SK-N-SH (cell line): Measurements from ENCODE around the gene CDK5RAP2. TPM values are rescaled to one million over a fixed set of nuclear protein-coding genes. Genes with fewer than 3 reads are reported as not detected.
A peak's percentile ranks its signal among the peaks of the same experiment; 100 is the strongest.
"Not testable (repeated sequence)": the region's sequence is repeated elsewhere in the genome, so short reads cannot be mapped to it uniquely, and the experiment has no call there.

ENCODE experiments used
- CTCF ChIA-PET: fragments of 300-600, 350-600 bp; formaldehyde crosslinking; extraction: SDS; loops from one replicate; lab custom pipeline; 2021; lab: Yijun Ruan, JAX
- POLR2A ChIA-PET: fragments of 350-600 bp; sonication (Branson Sonifier 250); formaldehyde crosslinking; extraction: SDS; loops from one replicate; lab custom pipeline; 2020; ENCODE audit warnings: antibody characterized with exemption, inconsistent platforms; lab: Yijun Ruan, JAX
- DNase-seq: peaks from one replicate; pipeline ENCODE4 v3.0.0; 2012
- H2AFZ ChIP-seq: fragments of 200-600 bp; sonication (generic); 2 replicates; pipeline ENCODE4 v1.8.1; 2016; ENCODE audit warnings: antibody characterized with exemption, mild to moderate bottlenecking, low read depth
- H3F3A ChIP-seq: fragments of 200-600 bp; sonication (generic); replicated peaks from 2 replicates; pipeline ENCODE3; 2016; ENCODE audit warnings: antibody characterized with exemption, mild to moderate bottlenecking; ENCODE audit not compliant: insufficient read depth
- H3K27ac ChIP-seq, 2 experiments: fragments of 200-500 bp in 1 of 2; fragments of 200-600 bp in 1 of 2; sonication (Bioruptor generic) in 1 of 2; sonication (generic), shearing (Covaris generic) in 1 of 2; 2 replicates each; pipeline versions ENCODE4 v1.5.1 to v1.6.1; 2014 to 2016; ENCODE audit warnings: low read depth in 2 of 2, inconsistent platforms in 1 of 2, low read length in 1 of 2, mild to moderate bottlenecking in 1 of 2, mixed read lengths in 1 of 2
- H3K27me3 ChIP-seq: fragments of 200-600 bp; sonication (generic), shearing (Covaris generic); 2 replicates; pipeline ENCODE4 v1.6.1; 2016; ENCODE audit warnings: mixed run types; ENCODE audit not compliant: insufficient read depth
- H3K36me3 ChIP-seq, 2 experiments: fragments of 200-500 bp in 1 of 2; fragments of 200-600 bp in 1 of 2; sonication (Bioruptor generic) in 1 of 2; sonication (generic) in 1 of 2; replicated peaks in 1 of 2; 2 replicates each; pipeline versions ENCODE3 to v1.5.1; 2014 to 2016; ENCODE audit warnings: low read length in 1 of 2, mild to moderate bottlenecking in 1 of 2; ENCODE audit not compliant: insufficient read depth in 2 of 2, control insufficient read depth in 1 of 2
- H3K4me1 ChIP-seq, 2 experiments: fragments of 200-500 bp in 1 of 2; fragments of 200-600 bp in 1 of 2; sonication (Bioruptor generic) in 1 of 2; sonication (generic), shearing (Covaris generic) in 1 of 2; 2 replicates each; pipeline versions ENCODE4 v1.5.1 to v1.6.1; 2014 to 2016; ENCODE audit warnings: low read depth in 1 of 2, low read length in 1 of 2, mixed run types in 1 of 2; ENCODE audit not compliant: insufficient read depth in 2 of 2, control insufficient read depth in 1 of 2
- H3K4me2 ChIP-seq: fragments of 200-600 bp; sonication (generic), shearing (Covaris generic); 2 replicates; pipeline ENCODE4 v1.6.1; 2017; ENCODE audit warnings: mixed run types
- H3K4me3 ChIP-seq, 2 experiments: fragments of 200-500 bp in 1 of 2; fragments of 200-600 bp in 1 of 2; sonication (Bioruptor generic) in 1 of 2; sonication (generic), shearing (Covaris generic) in 1 of 2; 2 replicates each; pipeline versions ENCODE4 v1.5.1 to v1.8.1; 2014 to 2016; ENCODE audit warnings: low read depth in 2 of 2, inconsistent platforms in 1 of 2, low read length in 1 of 2, mild to moderate bottlenecking in 1 of 2, mixed read lengths in 1 of 2, moderate library complexity in 1 of 2
- H3K79me2 ChIP-seq: fragments of 200-600 bp; sonication (generic); 2 replicates; pipeline ENCODE4 v1.8.1; 2017; ENCODE audit warnings: mild to moderate bottlenecking; ENCODE audit not compliant: insufficient read depth
- H3K9ac ChIP-seq: fragments of 200-600 bp; sonication (generic); 2 replicates; pipeline ENCODE4 v1.6.1; 2017; ENCODE audit warnings: mixed run types
- H3K9me2 ChIP-seq: fragments of 200-600 bp; sonication (generic); 2 replicates; pipeline ENCODE4 v1.6.1; 2017; ENCODE audit warnings: mixed run types
- H3K9me3 ChIP-seq: fragments of 200-600 bp; sonication (generic); 2 replicates; pipeline ENCODE4 v1.6.1; 2017; ENCODE audit warnings: mixed run types, mild to moderate bottlenecking, moderate library complexity
- H4K20me1 ChIP-seq: fragments of 200-600 bp; sonication (generic); 2 replicates; pipeline ENCODE4 v1.6.1; 2017; ENCODE audit warnings: mild to moderate bottlenecking, mixed run types; ENCODE audit not compliant: insufficient read depth
- CHD2 ChIP-seq: fragments of 150-350 bp; IDR thresholded peaks from 2 replicates; pipeline ENCODE4 v1.6.1; 2018; ENCODE audit warnings: low read length; ENCODE audit not compliant: partially characterized antibody
- CTCF ChIP-seq: fragments of 200-600 bp; sonication (generic); IDR thresholded peaks from 2 replicates; pipeline ENCODE4 v1.6.1; 2017; ENCODE audit warnings: antibody characterized with exemption, mild to moderate bottlenecking, moderate library complexity
- ELF1 ChIP-seq: IDR thresholded peaks from 2 replicates; pipeline ENCODE4 v1.4.0; 2012
- EP300 ChIP-seq, 2 experiments: IDR thresholded peaks; 2 replicates each; pipeline versions ENCODE4 v1.4.0 to v1.6.1; 2012; ENCODE audit warnings: borderline replicate concordance in 1 of 2, low read depth in 1 of 2, low read length in 1 of 2
- FOXM1 ChIP-seq: IDR thresholded peaks from 2 replicates; pipeline ENCODE4 v1.4.0; 2012; ENCODE audit warnings: low read depth, mild to moderate bottlenecking
- JUND ChIP-seq: IDR thresholded peaks from 2 replicates; pipeline ENCODE4 v1.4.0; 2012
- MEF2A ChIP-seq: IDR thresholded peaks from 2 replicates; pipeline ENCODE4 v1.4.0; 2012; ENCODE audit warnings: low read depth, borderline replicate concordance
- PBX3 ChIP-seq: IDR thresholded peaks from 2 replicates; pipeline ENCODE4; 2012
- RAD21 ChIP-seq: IDR thresholded peaks from 2 replicates; pipeline ENCODE4 v1.6.1; 2012; ENCODE audit warnings: mild to moderate bottlenecking, low read length
- REST ChIP-seq: IDR thresholded peaks from 2 replicates; pipeline ENCODE4 v1.6.1; 2012; ENCODE audit warnings: mild to moderate bottlenecking, low read depth, low read length, moderate library complexity
- SIN3A ChIP-seq: IDR thresholded peaks from 2 replicates; pipeline ENCODE4 v1.6.1; 2012; ENCODE audit warnings: low read depth, mild to moderate bottlenecking, low read length, moderate library complexity, borderline replicate concordance
- SMC3 ChIP-seq: IDR thresholded peaks from 2 replicates; pipeline ENCODE4 v1.6.1; 2012; ENCODE audit warnings: low read depth, low read length, improper control_type of control experiment
- TAF1 ChIP-seq: IDR thresholded peaks from 2 replicates; pipeline ENCODE4 v1.6.1; 2012; ENCODE audit warnings: low read depth, mild to moderate bottlenecking, low read length, moderate library complexity, borderline replicate concordance
- USF1 ChIP-seq: IDR thresholded peaks from 2 replicates; pipeline ENCODE4 v1.4.0; 2012; ENCODE audit warnings: low read depth, borderline replicate concordance
- ZBTB33 ChIP-seq: IDR thresholded peaks from 2 replicates; pipeline ENCODE4 v1.4.0; 2012; ENCODE audit warnings: low read depth, borderline replicate concordance
- WGBS: methylation state at CpG from one replicate; pipeline ENCODE4 v1.1.6; 2017; ENCODE audit warnings: low lambda C conversion rate; 5-methylcytosine and 5-hydroxymethylcytosine counted together
- polyA plus RNA-seq, 3 experiments: library from polyadenylated mRNA; depleted of rRNA; stranded (reverse); fragments of >200 nt; gene quantifications; 2 replicates each; pipeline ENCODE4 v1.2.3, GENCODE V29; 2012

CDK5RAP2 gene
- polyA plus RNA-seq, 1 of the 3 experiments (the other 2 are of a cell fraction), result 20.7 TPM

GRCh38 chr9:120532475-120532874 lies 47.5 kb downstream of the CDK5RAP2 start (continued):
- TF ChIP-seq USF1 (no peak), MEF2A (no peak), ELF1 (no peak), FOXM1 (no peak), CHD2 (no peak), EP300 (IDR thresholded peaks at IDR 0.05; ENCODE audit: borderline replicate concordance in 1 of 2, low read depth in 1 of 2, low read length in 1 of 2) (no peak)
- TF ChIP-seq, all 33 proteins: peak for 0

- H3K4me1 ChIP-seq, result peaks cover 2 to 3% of the 10 kb centered on the region in 2 experiments; a peak in 2 of 4 replicates
- no peaks in the 10 kb centered on the region for H3K79me2 ChIP-seq
- H3K9me2 ChIP-seq, result no peaks in the 10 kb centered on the region
- no peak overlapping the region for H3K27ac ChIP-seq
- no peaks in the 10 kb centered on the region for H3K27me3 ChIP-seq
- peaks cover 23 to 68% of the 10 kb centered on the region in 2 experiments for H3K36me3 ChIP-seq
- WGBS, result 79% methylated on average over 2 of the region's 2 CpGs
- CTCF ChIA-PET, result interaction anchor here (0.6 to 1.9 kb wide), 26 partner anchors 11 to 1976 kb away, joined by 3 to 7 read pairs (median 3); no protein-coding TSS in a partner anchor
- no peak overlapping the region for H3K4me2 ChIP-seq
- H3F3A ChIP-seq, result no peaks in the 10 kb centered on the region
- no peak overlapping the region; a peak in 1 of 4 replicates for H3K4me3 ChIP-seq
- no peaks in the 10 kb centered on the region for H4K20me1 ChIP-seq
- DNase-seq, result peak; percentile 42
- POLR2A ChIA-PET, result no interaction called here
- peak; percentile 61 for TF ChIP-seq CTCF
- TF ChIP-seq TAF1, result no peak
- TF ChIP-seq SIN3A, result no peak
- TF ChIP-seq RAD21, result peak; percentile 67
- TF ChIP-seq JUND, result no peak
- TF ChIP-seq CHD2, result no peak
- no peak for TF ChIP-seq REST
- peak; percentile 21; the same call in 1 of the 2 replicates for TF ChIP-seq SMC3
- no peak for TF ChIP-seq PBX3
- no peak for TF ChIP-seq ZBTB33
- TF ChIP-seq MEF2A, result no peak
- no peak overlapping the region for H2AFZ ChIP-seq
- no peak overlapping the region for H3K9ac ChIP-seq
- no peaks in the 10 kb centered on the region for H3K9me3 ChIP-seq
These were observed 48.2 kb downstream of the CDK5RAP2 start for GRCh38 chr9:120531683-120532300.

GRCh38 chr9:120530220-120530832 lies 49.6 kb downstream of the CDK5RAP2 start:
- CTCF ChIA-PET, result interaction anchor here (1.1 to 1.8 kb wide), 3 partner anchors 10 to 179 kb away, joined by 3 to 7 read pairs (median 5); no protein-coding TSS in a partner anchor
- POLR2A ChIA-PET, result interaction anchor here (1.1 kb wide), 1 partner anchor 8 kb away, joined by 3 read pairs; no protein-coding TSS in a partner anchor

More at GRCh38 chr9:120530220-120530832, 49.6 kb downstream of the CDK5RAP2 start:
- not testable (repeated sequence) for H3K79me2 ChIP-seq, H3K4me2 ChIP-seq, H3K9me3 ChIP-seq, H3K4me1 ChIP-seq, H3K27ac ChIP-seq, H3K4me3 ChIP-seq, H3K9ac ChIP-seq, H4K20me1 ChIP-seq, H3K27me3 ChIP-seq, H2AFZ ChIP-seq, H3F3A ChIP-seq, DNase-seq, H3K9me2 ChIP-seq
- 89% methylated on average over 6 of the region's 6 CpGs for WGBS
- H3K36me3 ChIP-seq, result peaks cover 29 to 69% of the 10 kb centered on the region in 2 experiments
